HEK293 (cell line): ENCODE data around the gene PTPN12.
"Not testable (repeated sequence)": the region's sequence is repeated elsewhere in the genome, so short reads cannot be mapped to it uniquely, and the experiment has no call there.

Source experiments
- CTCF ChIA-PET: fragments of 350-600 bp; formaldehyde crosslinking; extraction: SDS; loops from one replicate; lab custom pipeline; 2021; ENCODE audit warnings: antibody characterized with exemption; lab: Yijun Ruan, JAX
- POLR2A ChIA-PET: fragments of 300-600 bp; formaldehyde crosslinking; extraction: SDS; loops from one replicate; lab custom pipeline; 2020; ENCODE audit warnings: antibody characterized with exemption, inconsistent platforms; lab: Yijun Ruan, JAX
- H3K27ac ChIP-seq: fragments of 200-500 bp; sonication (Bioruptor generic); 2 replicates; pipeline ENCODE4 v1.5.1; 2014; ENCODE audit warnings: low read depth, low read length, control low read depth, inconsistent platforms; ENCODE audit errors: extremely low read depth
- H3K36me3 ChIP-seq, 2 experiments: fragments of 200-500 bp in 1 of 2; sonication (Bioruptor generic) in 1 of 2; 1 replicate in 1 of 2; 2 replicates in 1 of 2; pipeline ENCODE4 v1.5.1; 2014 to 2017; ENCODE audit warnings: inconsistent platforms in 2 of 2, low read length in 2 of 2; ENCODE audit not compliant: control insufficient read depth in 2 of 2, insufficient read depth in 1 of 2
- H3K4me1 ChIP-seq: fragments of 200-500 bp; sonication (Bioruptor generic); 2 replicates; pipeline ENCODE4 v1.5.1; 2014; ENCODE audit warnings: mild to moderate bottlenecking, low read length, inconsistent platforms; ENCODE audit not compliant: control insufficient read depth, insufficient read depth
- H3K4me3 ChIP-seq: 2 replicates; pipeline ENCODE4 v1.5.1; 2011; ENCODE audit warnings: low read depth, mild to moderate bottlenecking, control low read depth, low read length, moderate library complexity
- H3K9me3 ChIP-seq: fragments of 200-500 bp; sonication (Bioruptor generic); 2 replicates; pipeline ENCODE4 v1.5.1; 2014; ENCODE audit warnings: low read depth, low read length, inconsistent platforms; ENCODE audit not compliant: control insufficient read depth, insufficient read depth
- ZEB2 ChIP-seq: fragments of 450-650 bp; formaldehyde crosslinking; IDR thresholded peaks from 2 replicates; pipeline ENCODE4 v1.5.1; 2016; ENCODE audit warnings: missing biosample characterization, missing genetic modification characterization
- ZIC2 ChIP-seq: fragments of 450-650 bp; formaldehyde crosslinking; IDR thresholded peaks from 2 replicates; pipeline ENCODE4 v1.5.1; 2016; ENCODE audit warnings: missing biosample characterization, missing genetic modification characterization
- ZNF292 ChIP-seq: fragments of 450-650 bp; formaldehyde crosslinking; IDR thresholded peaks from 2 replicates; pipeline ENCODE4 v1.5.1; 2016; ENCODE audit warnings: low read depth, missing biosample characterization, missing genetic modification characterization, borderline replicate concordance
- ZNF473 ChIP-seq: fragments of 450-650 bp; formaldehyde crosslinking; IDR thresholded peaks from 2 replicates; pipeline ENCODE4 v1.5.1; 2017; ENCODE audit warnings: missing biosample characterization, missing genetic modification characterization
- TF ChIP-seq, protein P1 (sequence below): fragments of 450-650 bp; formaldehyde crosslinking; IDR thresholded peaks from 2 replicates; pipeline ENCODE4 v1.5.1; 2016; ENCODE audit warnings: missing biosample characterization, missing genetic modification characterization, borderline replicate concordance
- TF ChIP-seq, protein P2 (sequence below): fragments of 450-650 bp; formaldehyde crosslinking; conservative IDR thresholded peaks from 2 replicates; pipeline ENCODE4 v1.5.1; 2016; ENCODE audit warnings: low read depth, missing biosample characterization, missing genetic modification characterization

The PTPN12 gene

DNA sequence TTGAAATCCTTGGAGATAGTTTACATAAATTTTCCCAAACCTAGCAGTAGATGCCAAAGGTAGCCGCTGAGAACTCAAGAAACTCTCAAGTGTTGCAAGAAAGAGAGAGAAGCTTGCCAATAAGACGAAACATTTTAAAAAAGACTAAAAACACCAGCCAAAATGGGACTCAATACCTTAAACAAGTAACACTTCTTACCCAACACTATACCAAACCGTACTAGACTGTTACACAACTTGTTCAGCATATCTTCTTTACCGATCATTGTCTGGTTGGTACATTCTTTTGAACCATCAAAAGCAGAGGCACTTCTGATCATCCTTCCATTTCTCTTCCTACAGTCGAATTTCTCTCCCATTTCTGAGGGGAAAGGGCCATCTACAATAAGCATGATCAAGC, 4.8 kb upstream of the PTPN12 start:
- no peak overlapping the region for H3K27ac ChIP-seq
- TF ChIP-seq ZEB2 (tag by site-specific recombination), result no peak
- no peak for TF ChIP-seq ZNF473
- CTCF ChIA-PET, result no interaction called here
- no peak overlapping the region for H3K4me3 ChIP-seq
- no peaks in the 10 kb centered on the region for H3K36me3 ChIP-seq
- POLR2A ChIA-PET, result no interaction called here
- no peaks in the 10 kb centered on the region for H3K9me3 ChIP-seq
- no peaks in the 10 kb centered on the region for H3K4me1 ChIP-seq

DNA sequence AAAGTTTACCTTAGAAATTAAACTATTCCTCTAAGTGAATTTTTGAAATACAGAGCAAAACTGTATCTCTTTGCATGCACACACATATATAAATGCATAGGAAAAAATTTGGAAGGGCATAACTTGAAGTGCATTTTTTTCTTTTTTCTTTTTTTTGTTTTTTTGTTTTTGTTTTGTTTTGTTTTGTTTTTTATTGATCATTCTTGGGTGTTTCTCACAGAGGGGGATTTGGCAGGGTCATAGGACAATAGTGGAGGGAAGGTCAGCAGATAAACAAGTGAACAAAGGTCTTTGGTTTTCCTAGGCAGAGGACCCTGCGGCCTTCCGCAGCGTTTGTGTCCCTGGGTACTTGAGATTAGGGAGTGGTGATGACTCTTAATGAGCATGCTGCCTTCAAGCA, 4.4 kb upstream of the PTPN12 start:
- H3K9me3 ChIP-seq, POLR2A ChIA-PET, H3K36me3 ChIP-seq, H3K27ac ChIP-seq, CTCF ChIA-PET, H3K4me3 ChIP-seq, H3K4me1 ChIP-seq: not testable (repeated sequence)

DNA sequence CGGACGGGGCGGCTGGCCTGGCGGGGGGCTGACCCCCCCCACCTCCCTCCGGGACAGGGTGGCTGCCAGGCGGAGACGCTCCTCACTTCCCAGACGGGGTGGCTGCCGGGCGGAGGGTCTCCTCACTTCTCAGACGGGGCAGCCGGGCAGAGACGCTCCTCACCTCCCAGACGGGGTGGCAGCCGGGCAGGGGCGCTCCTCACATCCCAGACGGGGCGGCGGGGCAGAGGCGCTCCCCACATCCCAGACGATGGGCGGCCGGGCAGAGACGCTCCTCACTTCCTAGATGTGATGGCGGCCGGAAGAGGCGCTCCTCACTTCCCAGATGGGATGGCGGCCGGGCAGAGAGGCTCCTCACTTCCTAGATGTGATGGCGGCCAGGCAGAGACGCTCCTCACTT, 3.0 kb upstream of the PTPN12 start:
- POLR2A ChIA-PET, H3K4me1 ChIP-seq, H3K36me3 ChIP-seq, H3K27ac ChIP-seq, H3K9me3 ChIP-seq, H3K4me3 ChIP-seq: not testable (repeated sequence)
- CTCF ChIA-PET, result interaction anchor here (0.6 kb wide), 1 partner anchor 126 kb away, joined by 8 read pairs; no protein-coding TSS in a partner anchor

DNA sequence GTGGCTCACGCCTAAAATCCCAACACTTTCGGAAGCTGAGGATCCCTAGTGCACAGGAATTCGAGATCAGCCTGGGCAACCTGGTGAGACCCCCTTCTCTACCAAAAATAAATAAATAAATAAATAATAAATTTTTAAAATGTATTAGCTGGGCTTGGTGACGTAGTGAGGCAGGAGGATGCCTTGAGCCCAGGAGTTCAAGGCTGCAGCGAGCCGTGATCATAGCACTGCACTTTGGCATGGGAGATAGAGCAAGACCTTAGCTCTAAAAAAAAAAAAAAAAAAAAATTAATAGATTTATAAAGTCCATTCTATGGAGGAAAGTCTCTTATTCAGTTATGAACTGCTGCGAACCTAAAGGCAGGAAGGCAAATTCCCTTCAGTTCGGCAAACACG, 1.1 kb upstream of the PTPN12 start:
- Histone ChIP-seq H3K4me1 (no peaks in the 10 kb centered on the region), H3K9me3 (no peaks in the 10 kb centered on the region), H3K27ac (peak overlapping the region; percentile 66; the same call in 1 of the 2 replicates), H3K4me3 (peak overlapping the region; percentile 73), H3K36me3 (no peaks in the 10 kb centered on the region)
- ChIA-PET POLR2A (interaction anchor here (0.6 to 0.8 kb wide), 5 partner anchors 13 to 162 kb away, joined by 3 to 5 read pairs (median 4); no protein-coding TSS in a partner anchor), CTCF (no interaction called here)
- TF ChIP-seq, protein P1, sequence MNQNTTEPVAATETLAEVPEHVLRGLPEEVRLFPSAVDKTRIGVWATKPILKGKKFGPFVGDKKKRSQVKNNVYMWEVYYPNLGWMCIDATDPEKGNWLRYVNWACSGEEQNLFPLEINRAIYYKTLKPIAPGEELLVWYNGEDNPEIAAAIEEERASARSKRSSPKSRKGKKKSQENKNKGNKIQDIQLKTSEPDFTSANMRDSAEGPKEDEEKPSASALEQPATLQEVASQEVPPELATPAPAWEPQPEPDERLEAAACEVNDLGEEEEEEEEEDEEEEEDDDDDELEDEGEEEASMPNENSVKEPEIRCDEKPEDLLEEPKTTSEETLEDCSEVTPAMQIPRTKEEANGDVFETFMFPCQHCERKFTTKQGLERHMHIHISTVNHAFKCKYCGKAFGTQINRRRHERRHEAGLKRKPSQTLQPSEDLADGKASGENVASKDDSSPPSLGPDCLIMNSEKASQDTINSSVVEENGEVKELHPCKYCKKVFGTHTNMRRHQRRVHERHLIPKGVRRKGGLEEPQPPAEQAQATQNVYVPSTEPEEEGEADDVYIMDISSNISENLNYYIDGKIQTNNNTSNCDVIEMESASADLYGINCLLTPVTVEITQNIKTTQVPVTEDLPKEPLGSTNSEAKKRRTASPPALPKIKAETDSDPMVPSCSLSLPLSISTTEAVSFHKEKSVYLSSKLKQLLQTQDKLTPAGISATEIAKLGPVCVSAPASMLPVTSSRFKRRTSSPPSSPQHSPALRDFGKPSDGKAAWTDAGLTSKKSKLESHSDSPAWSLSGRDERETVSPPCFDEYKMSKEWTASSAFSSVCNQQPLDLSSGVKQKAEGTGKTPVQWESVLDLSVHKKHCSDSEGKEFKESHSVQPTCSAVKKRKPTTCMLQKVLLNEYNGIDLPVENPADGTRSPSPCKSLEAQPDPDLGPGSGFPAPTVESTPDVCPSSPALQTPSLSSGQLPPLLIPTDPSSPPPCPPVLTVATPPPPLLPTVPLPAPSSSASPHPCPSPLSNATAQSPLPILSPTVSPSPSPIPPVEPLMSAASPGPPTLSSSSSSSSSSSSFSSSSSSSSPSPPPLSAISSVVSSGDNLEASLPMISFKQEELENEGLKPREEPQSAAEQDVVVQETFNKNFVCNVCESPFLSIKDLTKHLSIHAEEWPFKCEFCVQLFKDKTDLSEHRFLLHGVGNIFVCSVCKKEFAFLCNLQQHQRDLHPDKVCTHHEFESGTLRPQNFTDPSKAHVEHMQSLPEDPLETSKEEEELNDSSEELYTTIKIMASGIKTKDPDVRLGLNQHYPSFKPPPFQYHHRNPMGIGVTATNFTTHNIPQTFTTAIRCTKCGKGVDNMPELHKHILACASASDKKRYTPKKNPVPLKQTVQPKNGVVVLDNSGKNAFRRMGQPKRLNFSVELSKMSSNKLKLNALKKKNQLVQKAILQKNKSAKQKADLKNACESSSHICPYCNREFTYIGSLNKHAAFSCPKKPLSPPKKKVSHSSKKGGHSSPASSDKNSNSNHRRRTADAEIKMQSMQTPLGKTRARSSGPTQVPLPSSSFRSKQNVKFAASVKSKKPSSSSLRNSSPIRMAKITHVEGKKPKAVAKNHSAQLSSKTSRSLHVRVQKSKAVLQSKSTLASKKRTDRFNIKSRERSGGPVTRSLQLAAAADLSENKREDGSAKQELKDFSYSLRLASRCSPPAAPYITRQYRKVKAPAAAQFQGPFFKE (tag by site-specific recombination), result no peak
- TF ChIP-seq ZIC2 (tag by site-specific recombination), result no peak
- no peak for TF ChIP-seq ZNF473
- no peak for TF ChIP-seq ZNF292 (tag by site-specific recombination)
- TF ChIP-seq, protein P2, sequence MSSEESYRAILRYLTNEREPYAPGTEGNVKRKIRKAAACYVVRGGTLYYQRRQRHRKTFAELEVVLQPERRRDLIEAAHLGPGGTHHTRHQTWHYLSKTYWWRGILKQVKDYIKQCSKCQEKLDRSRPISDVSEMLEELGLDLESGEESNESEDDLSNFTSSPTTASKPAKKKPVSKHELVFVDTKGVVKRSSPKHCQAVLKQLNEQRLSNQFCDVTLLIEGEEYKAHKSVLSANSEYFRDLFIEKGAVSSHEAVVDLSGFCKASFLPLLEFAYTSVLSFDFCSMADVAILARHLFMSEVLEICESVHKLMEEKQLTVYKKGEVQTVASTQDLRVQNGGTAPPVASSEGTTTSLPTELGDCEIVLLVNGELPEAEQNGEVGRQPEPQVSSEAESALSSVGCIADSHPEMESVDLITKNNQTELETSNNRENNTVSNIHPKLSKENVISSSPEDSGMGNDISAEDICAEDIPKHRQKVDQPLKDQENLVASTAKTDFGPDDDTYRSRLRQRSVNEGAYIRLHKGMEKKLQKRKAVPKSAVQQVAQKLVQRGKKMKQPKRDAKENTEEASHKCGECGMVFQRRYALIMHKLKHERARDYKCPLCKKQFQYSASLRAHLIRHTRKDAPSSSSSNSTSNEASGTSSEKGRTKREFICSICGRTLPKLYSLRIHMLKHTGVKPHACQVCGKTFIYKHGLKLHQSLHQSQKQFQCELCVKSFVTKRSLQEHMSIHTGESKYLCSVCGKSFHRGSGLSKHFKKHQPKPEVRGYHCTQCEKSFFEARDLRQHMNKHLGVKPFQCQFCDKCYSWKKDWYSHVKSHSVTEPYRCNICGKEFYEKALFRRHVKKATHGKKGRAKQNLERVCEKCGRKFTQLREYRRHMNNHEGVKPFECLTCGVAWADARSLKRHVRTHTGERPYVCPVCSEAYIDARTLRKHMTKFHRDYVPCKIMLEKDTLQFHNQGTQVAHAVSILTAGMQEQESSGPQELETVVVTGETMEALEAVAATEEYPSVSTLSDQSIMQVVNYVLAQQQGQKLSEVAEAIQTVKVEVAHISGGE (tag by site-specific recombination), result no peak
